HG02885 (cell line): ENCODE measurements around the gene NR6A1.

Source experiments
- ATAC-seq: cut with Tn5 transposase; IDR thresholded peaks from one replicate; pipeline ENCODE4 v1.9.1; 2021; ENCODE audit warnings: mild to moderate bottlenecking; ENCODE audit not compliant: unreplicated experiment, poor library complexity

Gene NR6A1

GRCh38 chr9:124596172-124596839, 174.8 kb downstream of the NR6A1 start:
- no peak for ATAC-seq

DNA sequence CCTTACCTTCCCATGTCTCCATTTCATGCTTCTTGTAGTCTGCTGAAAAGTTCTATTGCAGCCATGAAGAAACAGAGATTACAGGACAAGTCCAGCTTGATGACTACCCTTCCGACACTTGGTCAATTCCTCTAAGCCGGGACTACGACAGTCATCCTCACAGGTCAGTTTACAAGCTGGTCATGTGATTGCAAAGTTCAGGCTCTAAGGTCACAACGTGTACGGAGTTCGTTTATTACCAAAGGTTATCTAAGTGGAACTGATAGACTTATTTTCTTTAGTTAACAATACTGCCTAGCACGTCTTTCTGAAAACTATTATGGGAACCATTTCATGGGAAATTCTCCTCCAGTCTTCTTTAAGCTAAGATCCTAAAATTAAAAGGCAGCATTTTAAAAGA, 175.4 kb downstream of the NR6A1 start:
- no peak for ATAC-seq

GRCh38 chr9:124594673-124595072, 176.4 kb downstream of the NR6A1 start:
- no peak for ATAC-seq

GRCh38 chr9:124594225-124594624, 176.9 kb downstream of the NR6A1 start:
- ATAC-seq, result no peak

DNA sequence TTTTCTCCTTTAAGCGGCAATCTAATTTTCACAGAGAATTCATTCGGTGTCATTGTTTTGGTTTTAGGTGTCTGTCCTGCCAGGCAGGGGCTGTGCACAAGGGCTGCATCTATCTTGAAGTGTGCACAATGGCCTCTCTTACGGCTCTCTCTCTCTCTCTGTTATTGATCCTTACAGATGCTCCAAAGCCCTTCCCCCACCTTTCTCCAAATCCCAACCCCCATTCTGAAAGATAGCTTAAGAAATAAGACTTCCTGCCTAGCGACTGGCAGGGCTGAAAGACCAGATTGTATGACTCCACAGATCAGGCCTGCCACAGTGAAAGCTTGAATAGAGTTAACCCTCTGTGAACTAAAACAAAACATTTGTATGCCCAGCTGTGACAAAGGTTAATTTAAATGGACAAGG, 177.5 kb downstream of the NR6A1 start:
- ATAC-seq, result no peak

DNA sequence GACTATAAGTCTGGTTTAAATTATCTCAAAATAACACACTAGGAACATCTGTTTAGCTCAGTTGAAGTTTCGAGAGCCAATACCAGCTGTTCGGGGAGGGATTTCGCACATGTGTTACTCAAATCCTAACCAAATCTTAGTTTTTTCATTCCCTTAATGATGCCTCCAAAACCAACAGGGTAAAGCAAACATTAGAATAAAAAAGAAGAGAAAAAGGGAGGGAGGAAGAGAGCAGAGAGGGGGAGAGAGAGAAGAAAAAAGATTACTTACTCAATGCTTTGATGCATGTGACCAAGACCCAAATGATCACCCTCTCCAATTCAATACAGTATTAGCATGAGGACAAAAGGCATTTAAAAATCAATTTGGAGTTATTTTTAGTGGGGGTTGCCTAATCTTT, 177.9 kb downstream of the NR6A1 start:
- ATAC-seq, result no peak

DNA sequence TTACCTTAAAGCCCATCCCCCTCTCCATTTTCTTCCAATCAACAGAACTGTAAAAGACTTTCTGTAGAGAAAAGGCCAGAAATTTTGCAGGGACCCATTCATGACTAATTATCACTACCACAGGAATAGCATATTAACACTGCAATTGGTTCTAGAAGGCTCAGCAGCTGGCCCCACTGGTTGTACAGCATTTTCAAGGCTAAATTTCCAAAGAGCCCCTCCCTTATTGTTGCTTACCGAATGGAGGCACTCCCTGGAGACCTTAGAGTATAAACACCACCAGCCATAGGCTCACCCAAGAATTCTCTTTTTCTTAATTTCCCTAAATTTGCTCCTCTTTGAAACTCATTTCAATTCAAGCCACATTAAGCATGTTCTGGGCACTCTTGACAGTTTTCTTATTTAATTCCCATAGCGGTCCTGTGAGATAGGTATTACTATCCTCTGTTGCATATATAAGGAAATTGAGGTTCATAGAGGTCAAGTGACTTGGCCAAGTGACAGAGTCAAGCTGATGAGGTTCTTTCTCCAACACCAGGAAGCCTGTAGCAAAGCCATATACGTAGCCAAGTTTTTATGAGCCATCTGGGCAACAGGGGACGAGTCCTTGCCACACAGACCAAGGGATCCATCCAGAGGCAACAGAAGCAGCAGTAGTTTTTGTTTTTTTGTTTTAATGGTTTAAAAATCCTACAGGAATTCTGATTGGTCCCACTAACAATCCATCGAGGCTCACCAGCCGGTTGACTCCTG, 180.0 kb downstream of the NR6A1 start:
- no peak for ATAC-seq

DNA sequence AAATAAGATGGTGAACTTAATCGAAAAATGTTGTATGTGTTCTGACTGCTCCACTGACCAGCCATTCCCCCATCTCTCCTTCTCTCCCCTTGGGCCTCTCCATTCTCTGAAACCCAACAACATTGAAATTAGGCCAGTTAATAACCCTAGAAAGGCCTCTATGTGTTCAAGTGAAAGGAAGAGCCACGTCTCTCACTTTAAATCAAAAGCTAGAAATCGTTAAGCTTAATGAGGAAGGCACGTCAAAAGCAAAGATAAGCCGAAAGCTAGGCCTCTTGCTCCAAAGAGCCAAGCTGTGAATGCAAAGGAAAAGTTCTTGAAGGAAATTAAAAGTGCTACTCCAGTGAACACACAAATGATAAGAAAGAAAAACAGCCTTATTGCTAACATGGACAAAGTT, 186.5 kb downstream of the NR6A1 start:
- ATAC-seq, result no peak

GRCh38 chr9:124583134-124583533, 188.0 kb downstream of the NR6A1 start:
- ATAC-seq, result no peak

- ATAC-seq, result no peak
These were observed 190.9 kb downstream of the NR6A1 start for GRCh38 chr9:124580186-124580585.

DNA sequence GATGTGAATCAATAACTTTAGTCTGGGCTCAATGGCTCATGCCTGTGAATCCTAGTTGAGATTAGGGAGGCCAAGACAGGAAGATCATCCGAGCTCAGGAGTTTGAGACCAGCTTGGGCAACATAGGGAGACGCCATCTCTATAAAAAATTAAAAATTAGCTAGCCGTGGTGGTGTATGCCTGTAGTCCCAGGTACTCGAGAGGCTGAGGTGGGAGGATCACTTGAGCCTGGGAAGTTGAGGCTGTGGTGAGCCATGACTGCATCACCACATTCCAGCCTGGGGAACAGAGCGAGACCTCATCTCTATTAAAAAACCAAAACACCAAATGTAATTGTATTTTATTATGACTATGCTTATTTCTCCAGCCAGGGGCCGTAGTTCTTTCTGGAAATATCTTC, 194.4 kb downstream of the NR6A1 start:
- no peak for ATAC-seq

DNA sequence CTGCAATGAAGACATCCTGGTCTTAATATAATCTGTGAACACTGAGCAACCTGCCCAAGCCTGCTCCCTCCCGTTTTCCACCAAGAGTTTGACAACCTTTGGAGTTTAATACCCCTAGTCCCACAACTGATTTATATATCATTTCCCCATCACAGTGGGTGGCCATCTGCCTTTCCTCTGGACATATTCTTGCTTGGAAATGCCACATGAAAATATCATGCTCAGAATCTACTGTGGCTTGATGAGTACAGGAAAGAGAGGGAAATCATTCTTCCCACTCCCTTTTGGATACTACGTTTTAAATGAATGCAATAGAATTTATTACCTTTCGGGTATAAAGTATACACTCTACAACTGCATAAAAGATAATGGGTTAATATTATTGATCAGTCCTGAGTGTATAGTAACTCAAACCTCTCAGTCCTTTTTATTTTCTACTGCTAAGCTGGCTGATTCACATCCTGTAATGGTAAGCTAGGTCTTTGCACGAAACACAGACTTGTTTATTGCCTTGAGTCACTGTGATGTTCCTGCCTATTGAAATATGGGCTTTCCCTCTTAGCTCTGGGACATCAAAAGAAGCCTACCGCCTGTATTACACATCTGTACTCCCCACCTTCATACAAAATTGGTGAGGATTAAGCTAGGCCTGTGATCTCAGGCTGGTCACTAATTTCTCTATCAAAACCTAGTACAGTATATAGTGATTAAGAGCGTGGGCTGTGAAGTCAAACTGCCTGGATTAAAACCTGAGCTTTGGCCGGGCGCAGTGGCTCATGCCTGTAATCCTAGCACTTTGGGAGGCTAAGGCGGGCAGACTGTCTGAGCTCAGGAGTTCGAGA, 196.4 kb downstream of the NR6A1 start:
- no peak for ATAC-seq

DNA sequence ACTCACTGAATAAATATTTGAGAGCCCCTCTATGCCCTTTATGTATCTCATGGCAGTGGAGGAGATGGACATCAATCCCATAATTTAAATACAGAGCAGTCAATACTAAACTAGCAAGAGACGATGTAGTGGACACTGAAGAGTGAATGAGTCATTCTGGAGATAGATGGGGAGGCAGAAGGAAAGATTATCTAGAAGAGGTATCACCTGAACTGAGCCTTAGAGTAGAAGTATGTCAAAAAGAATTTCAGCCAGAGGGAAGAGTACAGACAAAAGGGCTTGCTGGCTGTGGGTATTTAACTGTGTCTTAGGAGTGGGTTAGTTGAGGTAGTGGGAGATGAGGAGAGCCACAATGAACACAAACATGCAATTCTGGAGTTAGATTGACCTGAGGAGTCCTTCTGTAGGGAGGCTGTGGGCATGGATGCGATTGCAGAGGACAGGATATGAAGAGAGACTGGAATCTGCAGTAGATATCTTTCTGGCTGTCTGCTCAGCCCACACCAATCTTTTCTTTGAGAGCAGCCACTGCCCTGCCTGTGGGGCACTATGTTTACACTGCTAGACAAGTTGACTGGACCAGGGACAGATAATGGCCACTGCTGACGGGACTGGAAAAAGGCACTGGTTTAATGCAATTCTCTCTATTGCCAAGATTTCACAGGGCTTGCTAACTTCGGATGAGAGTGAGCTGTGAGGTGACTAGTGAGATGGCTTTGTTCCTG, 200.0 kb downstream of the NR6A1 start:
- no peak for ATAC-seq

DNA sequence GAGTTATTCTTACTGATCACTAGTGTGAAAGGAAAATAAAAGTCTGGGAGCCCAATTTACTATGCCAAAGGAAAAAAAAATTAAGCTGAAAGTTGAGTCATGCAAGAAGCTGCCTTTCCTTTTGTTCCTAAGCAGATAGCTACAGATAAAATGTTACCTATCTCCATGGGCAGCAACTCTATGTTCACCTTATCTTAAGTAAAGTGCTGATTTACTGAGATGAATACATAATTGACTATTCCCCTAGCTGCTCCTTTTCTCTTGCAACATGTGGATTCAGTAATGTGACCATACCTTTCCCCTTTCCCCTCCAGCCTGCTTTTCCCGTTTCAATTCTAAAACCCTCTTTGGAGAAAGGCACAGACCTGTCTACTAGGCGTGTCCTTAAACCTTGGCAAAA, 201.2 kb downstream of the NR6A1 start:
- no peak for ATAC-seq

DNA sequence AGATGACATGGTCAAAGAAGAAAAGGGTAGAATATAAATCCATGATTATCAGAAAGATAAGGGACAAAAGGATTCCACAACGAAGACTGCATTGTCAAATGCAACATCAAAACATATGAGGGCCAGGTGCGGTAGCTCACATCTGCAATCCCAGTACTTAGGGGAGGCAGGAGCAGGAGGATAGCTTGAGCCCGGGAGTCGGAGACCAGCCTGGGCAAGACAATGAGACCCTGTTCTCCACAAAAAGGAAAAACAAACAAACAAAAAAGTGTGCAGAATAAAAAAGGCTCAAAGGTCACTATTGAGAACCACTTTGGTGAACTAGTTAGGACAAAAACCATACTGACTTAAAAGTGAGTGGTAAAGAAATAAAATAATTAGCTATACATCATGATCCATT, 203.7 kb downstream of the NR6A1 start:
- ATAC-seq, result no peak

DNA sequence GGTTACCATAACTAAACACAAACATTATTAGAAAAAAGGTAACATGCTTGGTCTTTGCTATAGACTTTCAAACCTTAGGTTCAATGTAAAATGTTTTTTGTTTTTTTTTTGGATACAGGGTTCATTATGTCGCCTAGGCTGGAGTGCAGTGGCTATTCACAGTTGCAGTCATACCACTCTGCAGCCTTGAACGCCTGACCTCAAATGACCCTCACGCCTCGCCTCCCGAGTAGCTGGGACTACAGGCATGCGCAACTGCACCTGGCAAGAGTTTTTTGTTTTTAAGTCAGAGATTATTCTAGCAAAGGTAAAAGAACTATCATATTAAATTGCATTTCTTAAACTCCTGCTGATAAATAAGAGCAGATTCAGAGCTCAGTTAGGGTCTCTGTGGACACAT, 208.8 kb downstream of the NR6A1 start:
- ATAC-seq, result no peak

DNA sequence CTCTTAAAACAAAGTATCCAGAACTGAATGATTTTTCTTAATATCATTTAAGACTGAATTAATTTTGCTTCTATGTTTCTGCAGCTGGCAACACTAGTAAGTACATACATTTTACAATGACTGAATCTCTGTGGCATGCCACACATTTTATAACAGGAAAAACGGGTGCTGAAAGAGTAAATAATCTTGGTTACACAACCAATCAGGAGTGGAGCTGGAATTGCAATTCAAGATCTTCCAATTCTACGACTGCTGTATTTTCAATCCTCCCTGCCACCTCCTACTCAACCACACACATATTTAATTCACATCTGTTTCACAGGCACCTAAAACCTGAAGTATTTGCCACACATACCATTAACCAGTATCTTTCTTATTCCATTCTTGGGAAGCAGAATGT, 211.2 kb downstream of the NR6A1 start:
- no peak for ATAC-seq

GRCh38 chr9:124558777-124559470, 212.2 kb downstream of the NR6A1 start:
- ATAC-seq, result no peak

DNA sequence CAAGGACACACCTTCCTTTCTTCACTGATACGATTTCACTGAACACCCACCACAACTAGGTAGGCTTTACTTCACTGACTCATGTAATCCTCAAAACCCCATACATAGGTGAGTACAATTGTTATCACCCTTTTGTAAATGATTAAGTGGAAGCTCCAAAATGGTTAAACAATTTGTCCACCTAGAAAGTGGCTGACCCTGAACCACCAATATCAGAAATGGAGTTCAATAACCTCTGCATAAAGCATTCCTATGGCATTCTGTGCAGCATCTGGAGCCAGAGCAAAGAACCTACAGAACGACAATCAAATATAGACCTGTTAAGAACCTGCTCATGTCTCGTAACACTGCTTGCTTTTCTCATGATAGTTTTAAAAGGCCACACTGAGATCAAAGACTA, 213.2 kb downstream of the NR6A1 start:
- ATAC-seq, result no peak

- no peak for ATAC-seq
These were observed 216.1 kb downstream of the NR6A1 start for GRCh38 chr9:124555043-124555442.
